Measurements from ENCODE around the gene HSDL2.

The HSDL2 gene

DNA sequence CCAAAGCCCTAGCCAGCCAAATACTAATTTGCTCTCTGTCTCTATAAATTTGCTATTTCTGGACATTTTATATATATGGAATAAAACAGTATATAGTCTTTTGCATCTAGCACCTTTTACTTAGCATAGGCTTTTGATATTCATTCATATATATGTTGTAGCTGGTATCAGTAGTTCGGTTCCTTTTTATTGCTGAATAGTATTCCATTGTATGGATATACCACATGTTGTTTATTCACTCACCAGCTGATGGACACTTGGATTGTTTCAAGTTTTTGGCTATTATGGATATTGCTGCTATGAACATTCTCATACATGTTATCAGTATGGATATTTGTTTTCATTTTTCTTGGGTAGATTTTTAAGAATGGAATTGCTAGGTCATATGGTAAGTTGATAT lies 82.9 kb downstream of the HSDL2 start:
- Histone ChIP-seq H3K36me3 (ENCODE audit: insufficient read depth, low read length) (peaks cover 41% of the 10 kb centered on the region), H3K27me3 (ENCODE audit: insufficient read depth, low read length) (no peaks in the 10 kb centered on the region)
- no CpG with 5 or more reads among the region's 1 CpG for WGBS

GRCh38 chr9:112465352-112465751 lies 85.4 kb downstream of the HSDL2 start:
- Histone ChIP-seq H3K9me3 (ENCODE audit: insufficient read depth, low read depth, low read length) (peaks cover 12% of the 10 kb centered on the region; the same call in 1 of the 2 replicates), H3K27ac (ENCODE audit: low read depth, low read length) (no peak overlapping the region), H3K36me3 (ENCODE audit: insufficient read depth, low read length) (peaks cover 27% of the 10 kb centered on the region), H3K27me3 (ENCODE audit: insufficient read depth, low read length) (no peaks in the 10 kb centered on the region), H3K4me3 (ENCODE audit: low read length) (no peak overlapping the region), H3K4me1 (ENCODE audit: insufficient read depth, low read length) (no peaks in the 10 kb centered on the region), H3K9ac (ENCODE audit: low read depth, low read length) (no peak overlapping the region)
- WGBS = 91% methylated on average over 4 of the region's 4 CpGs

More for the DNA sequence above, 82.9 kb downstream of the HSDL2 start:
- Histone ChIP-seq H3K4me3 (ENCODE audit: low read length) (no peak overlapping the region), H3K4me1 (ENCODE audit: insufficient read depth, low read length) (no peaks in the 10 kb centered on the region), H3K9ac (ENCODE audit: low read depth, low read length) (no peak overlapping the region), H3K9me3 (ENCODE audit: insufficient read depth, low read depth, low read length) (peaks cover 12% of the 10 kb centered on the region; the same call in 1 of the 2 replicates), H3K27ac (ENCODE audit: low read depth, low read length) (no peak overlapping the region)

GRCh38 chr9:112472996-112473395 lies 93.1 kb downstream of the HSDL2 start:
- H3K4me3 ChIP-seq (ENCODE audit: low read length) = no peak overlapping the region
- peak overlapping the region; percentile 32; the same call in 1 of the 2 replicates for H3K27ac ChIP-seq (ENCODE audit: low read depth, low read length)
- H3K27me3 ChIP-seq (ENCODE audit: insufficient read depth, low read length) = no peaks in the 10 kb centered on the region
- peaks cover 6% of the 10 kb centered on the region; the same call in 1 of the 2 replicates for H3K36me3 ChIP-seq (ENCODE audit: insufficient read depth, low read length)
- peaks cover 15% of the 10 kb centered on the region for H3K4me1 ChIP-seq (ENCODE audit: insufficient read depth, low read length)
- H3K9me3 ChIP-seq (ENCODE audit: insufficient read depth, low read depth, low read length) = no peaks in the 10 kb centered on the region; the same call in 1 of the 2 replicates
- 79% methylated on average over 3 of the region's 3 CpGs for WGBS
- H3K9ac ChIP-seq (ENCODE audit: low read depth, low read length) = no peak overlapping the region

DNA sequence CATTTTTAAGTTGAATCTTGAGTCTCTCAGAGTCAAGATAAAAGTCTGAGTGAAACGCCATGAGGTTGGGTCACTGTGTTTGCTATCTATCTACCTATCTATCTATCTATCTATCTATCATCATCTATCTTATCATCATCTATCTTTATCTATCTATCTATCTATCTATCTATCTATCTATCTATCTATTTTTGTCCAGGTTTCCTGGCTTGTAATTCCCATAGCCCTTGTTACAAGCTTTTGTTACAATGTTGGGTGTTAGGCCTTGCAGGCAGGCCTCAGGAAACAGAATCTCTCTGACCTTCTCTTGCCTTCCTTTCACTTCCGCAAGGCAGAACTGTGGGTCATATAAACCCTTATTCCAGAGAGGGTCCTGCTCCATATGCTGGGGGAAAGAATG lies 94.1 kb downstream of the HSDL2 start:
- H3K36me3 ChIP-seq (ENCODE audit: insufficient read depth, low read length) = peaks cover 6% of the 10 kb centered on the region; the same call in 1 of the 2 replicates
- H3K9ac ChIP-seq (ENCODE audit: low read depth, low read length) = no peak overlapping the region
- WGBS = 97% methylated on average over 2 of the region's 2 CpGs
- H3K27me3 ChIP-seq (ENCODE audit: insufficient read depth, low read length) = no peaks in the 10 kb centered on the region
- H3K27ac ChIP-seq (ENCODE audit: low read depth, low read length) = no peak overlapping the region
- H3K4me3 ChIP-seq (ENCODE audit: low read length) = no peak overlapping the region
- H3K4me1 ChIP-seq (ENCODE audit: insufficient read depth, low read length) = peaks cover 15% of the 10 kb centered on the region
- no peaks in the 10 kb centered on the region; the same call in 1 of the 2 replicates for H3K9me3 ChIP-seq (ENCODE audit: insufficient read depth, low read depth, low read length)

GRCh38 chr9:112475318-112475717 lies 95.4 kb downstream of the HSDL2 start:
- Histone ChIP-seq H3K9me3 (ENCODE audit: insufficient read depth, low read depth, low read length) (no peaks in the 10 kb centered on the region; the same call in 1 of the 2 replicates), H3K4me3 (ENCODE audit: low read length) (no peak overlapping the region), H3K9ac (ENCODE audit: low read depth, low read length) (no peak overlapping the region), H3K27me3 (ENCODE audit: insufficient read depth, low read length) (no peaks in the 10 kb centered on the region), H3K36me3 (ENCODE audit: insufficient read depth, low read length) (peaks cover 6% of the 10 kb centered on the region; the same call in 1 of the 2 replicates), H3K27ac (ENCODE audit: low read depth, low read length) (no peak overlapping the region), H3K4me1 (ENCODE audit: insufficient read depth, low read length) (peaks cover 15% of the 10 kb centered on the region)
- 100% methylated on average over 1 of the region's 1 CpG for WGBS

DNA sequence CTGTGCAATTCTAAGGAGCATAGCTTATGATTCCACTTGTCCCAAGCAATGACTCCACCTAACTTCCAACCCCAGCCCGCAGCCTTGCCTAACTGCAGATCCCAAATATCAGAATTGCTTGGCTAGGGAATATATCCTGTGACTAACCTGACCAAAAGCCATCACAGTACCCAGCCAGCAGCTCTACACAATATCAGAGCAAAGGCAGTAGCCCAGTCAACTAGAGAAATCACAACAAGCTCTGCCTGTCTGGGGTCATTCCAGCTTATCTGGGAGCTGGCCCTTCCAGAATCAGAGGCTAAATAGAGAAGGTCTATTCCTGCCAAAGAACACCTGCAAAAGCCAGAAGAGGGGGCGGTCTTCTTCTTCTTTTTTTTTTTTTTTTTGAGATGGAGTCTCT lies 97.4 kb downstream of the HSDL2 start:
- H3K4me1 ChIP-seq (ENCODE audit: insufficient read depth, low read length) = peaks cover 10% of the 10 kb centered on the region
- no peak overlapping the region for H3K9ac ChIP-seq (ENCODE audit: low read depth, low read length)
- H3K27me3 ChIP-seq (ENCODE audit: insufficient read depth, low read length) = no peaks in the 10 kb centered on the region
- WGBS = 100% methylated on average over 2 of the region's 2 CpGs
- H3K27ac ChIP-seq (ENCODE audit: low read depth, low read length) = no peak overlapping the region
- H3K4me3 ChIP-seq (ENCODE audit: low read length) = no peak overlapping the region
- H3K36me3 ChIP-seq (ENCODE audit: insufficient read depth, low read length) = peaks cover 6% of the 10 kb centered on the region; the same call in 1 of the 2 replicates
- no peaks in the 10 kb centered on the region; the same call in 1 of the 2 replicates for H3K9me3 ChIP-seq (ENCODE audit: insufficient read depth, low read depth, low read length)

DNA sequence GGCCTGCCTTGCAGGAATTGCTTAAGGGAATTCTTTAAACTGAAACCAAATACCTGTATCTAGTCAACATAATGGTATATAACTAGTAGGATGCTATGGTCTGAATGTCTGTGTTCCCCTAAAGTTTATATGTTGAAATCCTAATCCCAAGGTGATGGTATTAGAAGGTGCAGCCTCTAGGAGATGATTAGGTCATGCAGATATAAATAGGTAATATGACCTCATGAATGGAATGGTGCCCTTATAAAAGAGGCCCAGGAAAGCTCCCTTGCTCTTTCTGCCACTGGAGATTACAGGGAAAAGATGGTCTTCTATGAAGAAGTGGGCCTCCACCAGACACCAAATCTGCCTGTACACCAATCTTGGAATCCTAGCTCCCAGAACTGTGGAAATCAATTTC lies 99.3 kb downstream of the HSDL2 start:
- H3K36me3 ChIP-seq (ENCODE audit: insufficient read depth, low read length) = peaks cover 6% of the 10 kb centered on the region; the same call in 1 of the 2 replicates
- H3K27ac ChIP-seq (ENCODE audit: low read depth, low read length) = no peak overlapping the region
- no peak overlapping the region for H3K4me3 ChIP-seq (ENCODE audit: low read length)
- no peaks in the 10 kb centered on the region; the same call in 1 of the 2 replicates for H3K9me3 ChIP-seq (ENCODE audit: insufficient read depth, low read depth, low read length)
- no peaks in the 10 kb centered on the region for H3K4me1 ChIP-seq (ENCODE audit: insufficient read depth, low read length)
- no peaks in the 10 kb centered on the region for H3K27me3 ChIP-seq (ENCODE audit: insufficient read depth, low read length)
- no peak overlapping the region for H3K9ac ChIP-seq (ENCODE audit: low read depth, low read length)

GRCh38 chr9:112484607-112485006 lies 104.7 kb downstream of the HSDL2 start:
- Histone ChIP-seq H3K9ac (ENCODE audit: low read depth, low read length) (no peak overlapping the region), H3K27me3 (ENCODE audit: insufficient read depth, low read length) (no peaks in the 10 kb centered on the region)
- 82% methylated on average over 1 of the region's 2 CpGs for WGBS

DNA sequence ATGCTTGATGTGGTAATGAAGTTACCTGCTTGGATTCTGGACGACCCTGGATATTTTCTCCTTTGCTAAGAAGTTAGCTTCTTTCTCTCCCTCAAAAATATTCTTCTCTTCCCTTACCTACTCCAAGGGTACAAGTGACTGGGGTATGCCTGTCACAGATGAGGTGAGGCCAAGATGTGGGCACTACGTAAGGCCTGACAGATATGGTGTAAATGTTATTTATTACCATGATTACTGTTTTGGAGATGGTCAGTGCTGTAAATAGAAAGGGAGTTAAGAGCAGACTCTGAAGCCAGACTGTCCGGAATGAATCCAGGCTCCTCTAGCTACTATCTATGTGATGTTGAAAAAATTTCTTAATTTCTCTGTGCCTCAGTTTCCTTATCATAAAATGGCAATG lies 105.7 kb downstream of the HSDL2 start:
- no peaks in the 10 kb centered on the region for H3K9me3 ChIP-seq (ENCODE audit: insufficient read depth, low read depth, low read length)
- H3K9ac ChIP-seq (ENCODE audit: low read depth, low read length) = peak overlapping the region; percentile 90
- 97% methylated on average over 2 of the region's 3 CpGs for WGBS
- H3K27ac ChIP-seq (ENCODE audit: low read depth, low read length) = no peak overlapping the region
- H3K4me1 ChIP-seq (ENCODE audit: insufficient read depth, low read length) = peaks cover 27% of the 10 kb centered on the region
- H3K4me3 ChIP-seq (ENCODE audit: low read length) = peak overlapping the region; percentile 87
- no peaks in the 10 kb centered on the region for H3K27me3 ChIP-seq (ENCODE audit: insufficient read depth, low read length)
- H3K36me3 ChIP-seq (ENCODE audit: insufficient read depth, low read length) = no peaks in the 10 kb centered on the region

More at GRCh38 chr9:112484607-112485006, 104.7 kb downstream of the HSDL2 start:
- Histone ChIP-seq H3K4me1 (ENCODE audit: insufficient read depth, low read length) (peaks cover 18% of the 10 kb centered on the region), H3K27ac (ENCODE audit: low read depth, low read length) (no peak overlapping the region), H3K9me3 (ENCODE audit: insufficient read depth, low read depth, low read length) (no peaks in the 10 kb centered on the region), H3K36me3 (ENCODE audit: insufficient read depth, low read length) (no peaks in the 10 kb centered on the region), H3K4me3 (ENCODE audit: low read length) (no peak overlapping the region)

DNA sequence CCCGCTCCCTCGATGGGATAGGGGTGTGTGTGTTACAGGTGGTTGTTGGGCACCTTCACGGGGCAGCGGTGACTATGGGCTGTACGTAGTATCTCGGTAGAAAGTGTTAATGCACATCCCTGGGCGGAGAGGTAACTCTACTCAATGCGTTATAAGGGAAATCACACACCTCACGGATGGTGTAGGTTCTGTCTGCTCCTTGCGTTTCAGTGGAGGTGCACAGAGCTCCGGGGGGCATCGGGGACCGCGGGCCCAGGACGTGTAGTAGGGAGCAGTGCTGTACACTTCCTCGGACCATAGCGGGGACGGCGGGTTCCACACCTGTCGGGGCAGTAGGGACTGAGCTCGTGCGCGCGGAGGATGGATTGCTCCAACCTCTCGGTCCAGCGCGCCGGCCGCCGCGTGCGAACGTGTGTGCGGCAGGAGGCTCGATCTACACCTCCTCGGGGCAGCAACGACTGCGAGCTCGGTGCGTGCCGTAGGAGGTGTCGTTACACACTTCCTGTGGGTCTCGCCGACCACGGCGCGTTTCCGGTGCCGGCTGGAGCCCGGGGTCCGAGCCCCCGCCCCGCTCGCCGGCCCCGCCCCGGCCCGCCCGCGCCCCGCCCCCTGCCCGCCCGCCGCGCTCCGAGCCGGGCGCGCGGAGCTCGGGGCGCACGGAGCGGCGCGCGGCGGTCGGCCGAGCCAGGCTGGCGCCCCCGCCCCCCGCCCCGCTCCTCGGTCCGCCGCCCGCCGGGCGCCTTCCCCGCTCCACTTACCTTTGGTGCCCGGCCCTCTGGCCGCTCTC lies 106.5 kb downstream of the HSDL2 start, which contains the start of gene KIAA1958:
TSS of gene KIAA1958 (plus strand) at position 607 of the 787 bp plus-strand sequence. CDS start 87,254 bp downstream, outside the sequence.
- Histone ChIP-seq H3K4me3 (ENCODE audit: low read length) (peak within 1 kb of the TSS; percentile 96), H3K27me3 (ENCODE audit: insufficient read depth, low read length) (no peaks in the 10 kb centered on the region), H3K9me3 (ENCODE audit: insufficient read depth, low read depth, low read length) (no peaks in the 10 kb centered on the region), H3K4me1 (ENCODE audit: insufficient read depth, low read length) (peaks cover 36% of the 10 kb centered on the region), H3K9ac (ENCODE audit: low read depth, low read length) (peak within 1 kb of the TSS; percentile 92), H3K36me3 (ENCODE audit: insufficient read depth, low read length) (peaks cover 6% of the 10 kb centered on the region; the same call in 1 of the 2 replicates), H3K27ac (ENCODE audit: low read depth, low read length) (peak within 1 kb of the TSS; percentile 89)
- WGBS = under 1% methylated on average over 92 of the region's 93 CpGs

GRCh38 chr9:112487008-112487798 lies 107.3 kb downstream of the HSDL2 start:
- H3K4me1 ChIP-seq (ENCODE audit: insufficient read depth, low read length) = peaks cover 39% of the 10 kb centered on the region
- peaks cover 7% of the 10 kb centered on the region for H3K36me3 ChIP-seq (ENCODE audit: insufficient read depth, low read length)
- H3K4me3 ChIP-seq (ENCODE audit: low read length) = peak overlapping the region; percentile 96
- H3K9ac ChIP-seq (ENCODE audit: low read depth, low read length) = peak overlapping the region; percentile 92
- peak overlapping the region; percentile 89 for H3K27ac ChIP-seq (ENCODE audit: low read depth, low read length)
- H3K9me3 ChIP-seq (ENCODE audit: insufficient read depth, low read depth, low read length) = no peaks in the 10 kb centered on the region
- under 1% methylated on average over 76 of the region's 80 CpGs for WGBS
- no peaks in the 10 kb centered on the region for H3K27me3 ChIP-seq (ENCODE audit: insufficient read depth, low read length)
